ENCODE data around the gene LKAAEAR1.

Gene LKAAEAR1

DNA sequence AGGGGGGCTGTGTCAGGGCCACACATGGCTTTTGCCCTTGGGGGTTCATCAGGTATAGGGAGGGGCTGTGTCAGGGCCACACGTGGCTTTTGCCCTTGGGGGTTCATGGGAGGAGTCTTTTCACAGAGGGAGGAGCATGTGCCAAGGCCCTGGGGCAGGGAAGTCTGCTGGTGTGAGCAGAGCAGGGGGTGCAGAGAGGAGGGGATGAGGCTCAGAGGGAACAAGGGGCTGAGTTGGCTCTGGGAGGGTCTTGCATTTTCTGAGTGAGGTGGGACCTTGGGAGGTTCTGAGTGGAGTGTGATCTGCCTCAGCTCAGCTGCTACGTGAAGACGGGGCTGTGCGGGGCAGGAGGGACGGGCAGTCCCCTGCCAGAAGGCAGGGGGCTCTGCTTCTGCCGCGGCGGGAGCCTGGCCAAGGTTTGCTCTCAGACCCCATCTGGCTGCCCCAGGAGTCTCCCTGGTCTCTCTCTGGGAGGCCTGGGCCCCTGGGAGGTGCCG, 28.8 kb downstream of the LKAAEAR1 start:
- TF ChIP-seq, protein P1, sequence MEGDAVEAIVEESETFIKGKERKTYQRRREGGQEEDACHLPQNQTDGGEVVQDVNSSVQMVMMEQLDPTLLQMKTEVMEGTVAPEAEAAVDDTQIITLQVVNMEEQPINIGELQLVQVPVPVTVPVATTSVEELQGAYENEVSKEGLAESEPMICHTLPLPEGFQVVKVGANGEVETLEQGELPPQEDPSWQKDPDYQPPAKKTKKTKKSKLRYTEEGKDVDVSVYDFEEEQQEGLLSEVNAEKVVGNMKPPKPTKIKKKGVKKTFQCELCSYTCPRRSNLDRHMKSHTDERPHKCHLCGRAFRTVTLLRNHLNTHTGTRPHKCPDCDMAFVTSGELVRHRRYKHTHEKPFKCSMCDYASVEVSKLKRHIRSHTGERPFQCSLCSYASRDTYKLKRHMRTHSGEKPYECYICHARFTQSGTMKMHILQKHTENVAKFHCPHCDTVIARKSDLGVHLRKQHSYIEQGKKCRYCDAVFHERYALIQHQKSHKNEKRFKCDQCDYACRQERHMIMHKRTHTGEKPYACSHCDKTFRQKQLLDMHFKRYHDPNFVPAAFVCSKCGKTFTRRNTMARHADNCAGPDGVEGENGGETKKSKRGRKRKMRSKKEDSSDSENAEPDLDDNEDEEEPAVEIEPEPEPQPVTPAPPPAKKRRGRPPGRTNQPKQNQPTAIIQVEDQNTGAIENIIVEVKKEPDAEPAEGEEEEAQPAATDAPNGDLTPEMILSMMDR (IDR thresholded peaks at IDR 0.05; ENCODE audit: low read depth, low read length, missing control alignments): no peak
- DNase-seq (ENCODE audit: low read depth): no peak
- no peak overlapping the region for H3K4me3 ChIP-seq (ENCODE audit: low read depth, low read length)

DNA sequence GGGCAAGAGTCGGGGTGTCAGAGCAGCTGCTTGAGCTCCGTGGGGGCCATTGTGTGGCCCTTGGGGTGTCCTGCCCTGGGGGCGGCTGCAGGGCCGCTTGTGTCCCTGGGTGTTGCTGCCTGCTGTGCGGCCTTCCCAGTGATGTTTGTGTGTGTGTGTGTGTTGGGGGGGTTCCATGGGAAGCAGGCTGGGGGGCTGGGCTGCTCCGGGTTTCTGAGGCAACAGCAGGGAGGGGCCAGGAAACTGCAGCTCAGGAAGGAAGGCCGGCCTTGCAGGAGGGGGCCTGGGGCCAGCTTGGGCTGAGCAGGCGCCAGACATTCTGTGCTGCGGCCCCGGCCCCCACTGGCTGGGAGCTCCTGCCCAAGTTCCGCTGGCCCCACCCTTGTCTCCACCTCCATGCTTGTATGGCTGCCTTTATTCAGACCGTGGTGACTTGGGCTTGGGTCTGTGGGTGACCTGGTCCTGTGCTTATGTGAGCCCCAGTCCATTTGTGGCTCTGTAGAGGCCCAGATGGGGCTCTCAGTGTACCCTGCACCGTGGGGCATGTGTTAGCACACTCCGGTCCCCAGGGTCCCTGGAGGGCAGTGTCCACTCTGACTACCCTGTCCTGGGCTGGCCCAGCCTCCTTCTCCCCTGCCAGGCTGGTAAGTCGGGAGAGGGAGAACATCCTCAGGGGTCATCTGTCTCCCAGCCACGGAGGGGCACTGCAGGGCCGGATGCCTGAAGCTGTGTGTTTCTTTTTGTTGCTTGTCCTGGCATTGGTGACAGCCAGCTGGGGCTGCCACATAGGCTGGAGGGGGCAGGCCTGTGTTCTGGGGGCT, 30.1 kb downstream of the LKAAEAR1 start:
- DNase-seq (ENCODE audit: low read depth): no peak
- TF ChIP-seq, protein P1 (IDR thresholded peaks at IDR 0.05; ENCODE audit: low read depth, low read length, missing control alignments): peak; percentile 32
- no peak overlapping the region for H3K4me3 ChIP-seq (ENCODE audit: low read depth, low read length)

DNA sequence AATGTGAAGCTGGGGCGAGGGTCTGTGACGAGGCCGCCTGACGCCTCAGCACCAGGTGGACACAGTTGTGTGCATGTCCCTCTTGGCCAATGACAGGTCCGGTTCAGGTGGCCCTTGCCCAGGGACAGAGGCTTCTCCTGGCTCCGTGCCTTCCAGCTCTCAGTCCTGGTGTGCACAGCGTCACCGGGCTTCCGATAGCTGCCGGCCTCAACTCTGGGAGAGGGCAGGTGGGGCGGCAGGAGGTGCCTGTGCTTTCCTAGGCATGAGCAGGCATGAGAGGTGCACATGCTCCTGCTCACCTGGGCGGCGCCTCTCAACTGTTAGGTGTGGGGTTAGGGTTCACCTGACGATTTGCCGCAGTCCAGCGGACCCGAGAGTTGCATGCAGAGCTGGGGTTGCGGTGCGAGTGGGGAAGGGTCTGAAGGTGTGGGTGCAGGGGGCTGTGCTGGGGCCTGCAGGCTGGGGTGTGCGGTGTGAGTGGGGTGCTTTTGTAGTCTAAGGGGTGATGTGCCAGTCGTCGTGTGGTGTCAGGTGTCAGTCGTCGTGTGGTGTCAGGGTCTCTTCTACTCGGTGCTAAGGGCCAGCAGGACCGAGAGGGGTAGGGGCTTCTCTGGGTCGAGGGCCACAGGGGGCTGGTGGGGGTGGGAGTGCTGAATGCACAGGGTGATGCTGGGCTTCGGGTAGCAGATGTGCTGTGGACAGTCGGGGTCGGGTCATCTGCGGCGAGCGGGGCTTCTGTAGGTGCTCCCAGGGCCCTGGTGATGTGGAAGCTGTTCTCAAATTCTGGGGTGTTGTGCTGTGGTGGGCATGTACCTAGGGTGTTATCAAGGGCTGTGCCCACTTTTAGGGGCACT, 31.0 kb downstream of the LKAAEAR1 start:
- H3K4me3 ChIP-seq (ENCODE audit: low read depth, low read length): no peak overlapping the region
- no peak for DNase-seq (ENCODE audit: low read depth)
- TF ChIP-seq, protein P1 (IDR thresholded peaks at IDR 0.05; ENCODE audit: low read depth, low read length, missing control alignments): no peak

DNA sequence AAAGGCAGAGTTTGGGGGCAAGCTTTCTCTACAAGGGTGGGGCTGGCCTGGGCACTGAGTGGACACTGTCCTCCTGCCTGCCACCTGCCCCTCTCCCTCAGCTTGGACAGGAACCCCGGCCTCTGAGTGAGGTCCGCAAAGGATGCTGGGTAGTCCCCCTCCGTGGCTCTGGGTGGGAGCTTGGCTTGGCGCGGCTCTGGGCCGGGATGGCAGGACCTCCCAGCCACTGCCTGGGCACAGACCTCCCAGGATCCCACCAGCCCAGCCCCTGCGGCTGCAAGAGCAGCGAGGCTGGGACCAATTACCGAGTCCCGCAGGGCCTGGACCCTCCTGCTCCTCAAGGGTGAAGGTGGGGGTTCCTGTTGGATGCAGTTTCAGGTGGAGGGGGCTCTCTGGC, 31.9 kb downstream of the LKAAEAR1 start:
- TF ChIP-seq, protein P1 (IDR thresholded peaks at IDR 0.05; ENCODE audit: low read depth, low read length, missing control alignments): no peak
- no peak overlapping the region for H3K4me3 ChIP-seq (ENCODE audit: low read depth, low read length)
- DNase-seq (ENCODE audit: low read depth): no peak

DNA sequence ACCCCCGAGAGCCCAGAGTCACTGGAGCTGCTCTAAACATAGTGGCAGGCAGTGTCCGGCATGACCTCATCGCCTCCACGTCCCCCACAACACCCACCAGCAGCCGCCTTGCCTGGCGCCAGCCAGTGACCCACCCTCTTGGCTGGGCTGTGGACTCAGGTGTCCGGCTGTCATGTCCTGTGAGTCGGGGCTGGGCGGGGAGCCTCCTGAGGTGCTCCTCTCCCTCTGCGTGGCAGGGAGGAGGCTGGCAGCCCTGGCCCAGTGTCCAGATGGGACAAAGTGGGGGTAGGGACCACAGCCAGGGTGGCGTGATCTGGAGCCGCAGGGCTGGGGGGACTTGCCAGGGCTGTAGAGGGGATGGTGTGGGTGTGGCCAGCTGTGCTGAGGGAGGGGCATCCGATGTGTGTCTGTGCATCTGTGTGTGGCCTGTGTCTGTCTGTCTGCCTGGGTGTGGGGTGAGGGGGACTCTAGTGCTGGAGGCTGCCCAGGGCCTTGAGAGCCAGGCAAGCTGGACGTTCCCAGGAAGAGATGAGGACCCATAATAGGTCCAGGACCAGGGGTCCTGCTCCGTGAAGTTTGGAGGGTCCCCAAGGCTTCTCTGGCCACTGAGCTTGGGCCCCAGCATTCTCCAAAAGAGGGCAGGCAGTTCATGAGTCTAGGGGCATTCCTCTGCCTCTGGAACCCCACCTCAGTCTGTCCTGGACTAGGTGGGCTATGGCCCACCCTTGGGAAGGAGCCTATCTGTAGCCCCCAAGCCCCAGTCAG, 32.5 kb downstream of the LKAAEAR1 start:
- no peak for DNase-seq (ENCODE audit: low read depth)
- H3K4me3 ChIP-seq (ENCODE audit: low read depth, low read length): no peak overlapping the region
- TF ChIP-seq, protein P1 (IDR thresholded peaks at IDR 0.05; ENCODE audit: low read depth, low read length, missing control alignments): no peak

DNA sequence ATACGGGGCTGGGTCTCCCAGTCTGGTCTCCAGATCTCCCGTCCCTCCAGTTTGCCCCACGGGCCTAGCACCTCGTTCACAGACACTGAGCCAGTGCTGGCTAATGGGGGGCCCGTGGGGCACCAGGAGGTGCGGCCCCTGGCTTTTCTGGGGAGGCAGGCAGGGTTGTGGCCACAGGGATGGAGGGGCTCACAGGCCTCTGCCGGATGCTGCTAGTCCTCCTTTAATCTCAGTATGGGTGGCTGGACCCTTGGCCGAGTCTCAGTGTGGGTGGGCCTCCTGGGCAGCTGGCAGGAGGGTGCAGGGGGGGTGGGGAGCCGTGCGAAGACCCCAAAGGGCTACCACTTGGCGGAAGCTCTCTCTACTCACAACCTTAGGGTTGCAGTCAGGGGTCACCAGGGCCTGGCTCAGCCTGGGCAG, 33.2 kb downstream of the LKAAEAR1 start:
- H3K4me3 ChIP-seq (ENCODE audit: low read depth, low read length): no peak overlapping the region
- no peak for DNase-seq (ENCODE audit: low read depth)
- TF ChIP-seq, protein P1 (IDR thresholded peaks at IDR 0.05; ENCODE audit: low read depth, low read length, missing control alignments): no peak
